Endothelial cell of umbilical vein (primary cell): ENCODE results near the gene ASB7. TPM values are rescaled to one million over a fixed set of nuclear protein-coding genes. Genes with fewer than 3 reads are reported as not detected.

Source experiments
- Bru-seq: library from RNA; stranded (reverse); fragments of 400-500 nt; gene quantifications from one replicate; lab custom pipeline; 2021; lab: Mats Ljungman, UMichigan
- BruChase-seq, 2 experiments: library from RNA; stranded (reverse); fragments of 400-500 nt; gene quantifications; one replicate each; lab custom pipeline; 2021; lab: Mats Ljungman, UMichigan
- BruUV-seq: library from RNA; stranded (reverse); fragments of 400-500 nt; replicated peaks from 2 replicates; lab custom pipeline; 2021; lab: Mats Ljungman, UMichigan
- CTCF ChIA-PET: fragments of 300-600, 350-600 bp; sonication (Branson Sonifier 250); formaldehyde crosslinking; loops from one replicate; lab custom pipeline; 2021; ENCODE audit warnings: antibody characterized with exemption, inconsistent platforms; lab: Charles Lee
- POLR2A ChIA-PET: fragments of 300-600, 350-600 bp; sonication (Branson Sonifier 250); formaldehyde crosslinking; loops from one replicate; lab custom pipeline; 2021; ENCODE audit warnings: antibody characterized with exemption, inconsistent platforms; lab: Charles Lee
- DNase-seq: peaks from one replicate; pipeline ENCODE4 v3.0.0-alpha.2; 2011; ENCODE audit warnings: low read depth, low spot score
- FAIRE-seq: peaks from 2 replicates; lab custom pipeline; 2011; peaks lifted over from hg19 to GRCh38; lab: Jason Lieb, UNC
- H2AFZ ChIP-seq: 2 replicates; pipeline ENCODE4 v1.6.0; 2012; ENCODE audit warnings: low read depth, low read length, control low read depth, inconsistent platforms
- H3K27ac ChIP-seq: 2 replicates; pipeline ENCODE4 v1.5.1; 2011; ENCODE audit warnings: low read depth, mild to moderate bottlenecking, control low read depth, low read length, moderate library complexity; ENCODE audit not compliant: insufficient read depth
- H3K27me3 ChIP-seq, 2 experiments: 2 replicates each; pipeline versions ENCODE4 v1.6.0 to v1.6.1; 2011; ENCODE audit warnings: low read length in 2 of 2, mixed read lengths in 1 of 2; ENCODE audit not compliant: control insufficient read depth in 2 of 2, insufficient read depth in 2 of 2
- H3K36me3 ChIP-seq, 2 experiments: 2 replicates in 1 of 2; 3 replicates in 1 of 2; pipeline ENCODE4 v1.5.1; 2011; ENCODE audit warnings: low read length in 2 of 2, mild to moderate bottlenecking in 1 of 2, moderate library complexity in 1 of 2; ENCODE audit not compliant: control insufficient read depth in 2 of 2, insufficient read depth in 2 of 2; ENCODE audit errors: extremely low read depth in 1 of 2
- H3K4me1 ChIP-seq: 3 replicates; pipeline ENCODE4 v1.5.1; 2011; ENCODE audit warnings: mild to moderate bottlenecking, low read length; ENCODE audit not compliant: control insufficient read depth, insufficient read depth; ENCODE audit errors: extremely low read depth
- H3K4me2 ChIP-seq: 2 replicates; pipeline ENCODE4 v1.6.1; 2011; ENCODE audit warnings: low read length, control low read depth, mixed read lengths; ENCODE audit not compliant: insufficient read depth
- H3K4me3 ChIP-seq, 3 experiments: fragments of 200-600 bp in 1 of 3; sonication (generic), shearing (Covaris generic) in 1 of 3; replicated peaks in 1 of 3; 2 replicates each; pipeline ENCODE4 v1.5.1; 2011 to 2016; ENCODE audit warnings: control low read depth in 3 of 3, low read length in 3 of 3, mild to moderate bottlenecking in 2 of 3, inconsistent platforms in 1 of 3, low read depth in 1 of 3, moderate library complexity in 1 of 3; ENCODE audit not compliant: insufficient read depth in 1 of 3
- H3K79me2 ChIP-seq: 2 replicates; pipeline ENCODE4 v1.6.0; 2012; ENCODE audit warnings: low read length, inconsistent platforms; ENCODE audit not compliant: control insufficient read depth, insufficient read depth
- H3K9ac ChIP-seq: replicated peaks from 2 replicates; pipeline ENCODE3; 2011; ENCODE audit warnings: low read length, control low read depth; ENCODE audit not compliant: insufficient read depth; ENCODE audit errors: extremely low read depth
- H3K9me1 ChIP-seq: replicated peaks from 3 replicates; pipeline ENCODE4 v1.6.0; 2011; ENCODE audit warnings: mild to moderate bottlenecking, low read length; ENCODE audit not compliant: control insufficient read depth, insufficient read depth; ENCODE audit errors: extremely low read depth
- H3K9me3 ChIP-seq: replicated peaks from 2 replicates; pipeline ENCODE4 v1.5.1; 2012; ENCODE audit warnings: low read length, inconsistent platforms; ENCODE audit not compliant: control insufficient read depth, insufficient read depth
- H4K20me1 ChIP-seq: replicated peaks from 2 replicates; pipeline ENCODE3; 2011; ENCODE audit warnings: mild to moderate bottlenecking, low read length; ENCODE audit not compliant: control insufficient read depth, insufficient read depth; ENCODE audit errors: extremely low read depth
- EZH2 ChIP-seq: IDR thresholded peaks from 2 replicates; pipeline ENCODE4 v1.6.1; 2012; ENCODE audit warnings: borderline replicate concordance, low read depth, mild to moderate bottlenecking, moderate library complexity, low read length, inconsistent platforms; ENCODE audit not compliant: severe bottlenecking
- MAX ChIP-seq: IDR thresholded peaks from 2 replicates; pipeline ENCODE4 v1.6.1; 2011; ENCODE audit not compliant: insufficient read depth, insufficient read length
- POLR2AphosphoS5 ChIP-seq: IDR thresholded peaks from 2 replicates; pipeline ENCODE4 v1.6.1; 2012; ENCODE audit warnings: low read depth, mild to moderate bottlenecking, control low read depth, low read length, moderate library complexity; ENCODE audit not compliant: insufficient read depth
- dilution Hi-C: fragments of 300-500 bp; cut with MboI; formaldehyde crosslinking; loops from one replicate; pipeline ENCODE4 v1.15.0; 2019; ENCODE audit warnings: low sequenced_read_pairs; ENCODE audit not compliant: extremely low pct_ligation_motif_present
- intact Hi-C: fragments of 100-400 bp; cut with micrococcal nuclease; formaldehyde crosslinking; loops from one replicate; pipeline ENCODE4 v1.10.0; 2022
- long read RNA-seq: library from polyadenylated mRNA; stranded (forward); transcript quantifications from one replicate; pipeline ENCODE4 v2.0.0, GENCODE V29; 2021
- polyA minus RNA-seq, 3 experiments: library from RNA; depleted of rRNA, polyadenylated mRNA; stranded (reverse); fragments of >200 nt; gene quantifications; 1 replicate in 1 of 3; 2 replicates in 2 of 3; pipeline ENCODE4 v1.2.3, GENCODE V29; 2011
- polyA plus RNA-seq, 4 experiments: library from polyadenylated mRNA; depleted of rRNA in 3 of 4; stranded (reverse) in 3 of 4; unstranded in 1 of 4; fragments of >200 nt; gene quantifications; 2 replicates each; pipeline versions ENCODE4 v1.2.1 to v1.2.3, GENCODE V29; 2011 to 2012; ENCODE audit warnings: missing spikeins in 1 of 4
- total RNA-seq: library from RNA; stranded (reverse); gene quantifications from 2 replicates; pipeline ENCODE4 v1.2.3, GENCODE V29; 2021

ASB7 gene
- total RNA-seq (13.0 and 13.3 TPM in 2 replicates), polyA plus RNA-seq (5.7 and 6.8 TPM in 2 replicates), polyA minus RNA-seq (22.6 and 23.5 TPM in 2 replicates), Bru-seq, nascent RNA (percentile 77 among the genes with signal in this experiment), BruChase-seq, experiment 1, labeled RNA remaining after a 6-hour chase (percentile 58 among the genes with signal in this experiment), BruChase-seq, experiment 2, labeled RNA remaining after a 2-hour chase (percentile 75 among the genes with signal in this experiment)
- 7.1 and 8.3 TPM in 2 replicates for polyA plus RNA-seq (2011; cell fraction: cytosol; rRNA removed)
- 9.1 and 10.1 TPM in 2 replicates for polyA plus RNA-seq (2011; cell fraction: nucleus; rRNA removed)
- polyA plus RNA-seq (2012) = 8.3 and 9.1 TPM in 2 replicates
- polyA minus RNA-seq (2011; cell fraction: cytosol; rRNA and poly(A)+ RNA removed) = 13.4 TPM
- polyA minus RNA-seq (2011; cell fraction: nucleus; rRNA and poly(A)+ RNA removed) = 11.5 and 19.3 TPM in 2 replicates
- long read RNA-seq, full-length matches to known transcripts = 13 of 15 reads
- long read RNA-seq, partial matches to known transcripts = 1 of 15 reads
- long read RNA-seq, other reads (novel, unspliced or antisense) = 1 of 15 reads

- Histone ChIP-seq H2AFZ (peak within 1 kb of the TSS; percentile 92), H3K27ac (peak within 1 kb of the TSS; percentile 71), H3K9ac (peak within 1 kb of the TSS; percentile 93), H3K9me3 (no peaks in the 10 kb centered on the region), H3K79me2 (peaks cover 71% of the 10 kb centered on the region), H3K27me3 (no peaks in the 10 kb centered on the region), H3K4me2 (peak within 1 kb of the TSS; percentile 93), H3K4me1 (peaks cover 21% of the 10 kb centered on the region), H3K4me3 (peak within 1 kb of the TSS; percentile 84 to 99 (median 96)), H3K36me3 (peaks cover 0 to 2% of the 10 kb centered on the region in 2 experiments), H3K9me1 (no peaks in the 10 kb centered on the region), H4K20me1 (no peaks in the 10 kb centered on the region)
- peak; percentile 99 for FAIRE-seq
- BruUV-seq = no TSS peak
- intact Hi-C loops (loop anchor here (1.0 to 10.0 kb wide), 6 partner anchors 253 to 1041 kb away; partner anchors contain the start of gene CHSY1), dilution Hi-C loops (no loop called here)
- ChIA-PET CTCF (interaction anchor here (0.6 to 1.7 kb wide), 9 partner anchors 13 to 677 kb away, joined by 3 to 17 read pairs (median 4); no protein-coding TSS in a partner anchor), POLR2A (interaction anchor here (1.1 kb wide), 1 partner anchor 316 kb away, joined by 3 read pairs; no protein-coding TSS in a partner anchor)
- peak; percentile 100 for DNase-seq
- peak; percentile 61 for TF ChIP-seq MAX
- TF ChIP-seq POLR2AphosphoS5 = peak; percentile 35
- TF ChIP-seq EZH2 = no peak
Observed at GRCh38 chr15:100602064-100602822, at the start of gene ASB7, which contains the start of gene LINS1. Gene ASB7, plus strand, starts transcription at chr15:100602589. Its CDS starts 9,628 bp downstream, at chr15:100612217. Gene LINS1, minus strand, starts transcription at chr15:100602184. Its CDS starts 21,342 bp downstream, at chr15:100580842.
